KMS-11 (cell line): ENCODE measurements around the gene FYCO1.
A peak's percentile ranks its signal among the peaks of the same experiment; 100 is the strongest.
"Not testable (repeated sequence)": the region's sequence is repeated elsewhere in the genome, so short reads cannot be mapped to it uniquely, and the experiment has no call there.

Source experiments
- H2AFZ ChIP-seq: fragments of 200-600 bp; sonication (generic); 2 replicates; pipeline ENCODE4 v1.6.1; 2016; ENCODE audit warnings: antibody characterized with exemption, mixed run types, low read depth
- H3K27ac ChIP-seq: fragments of 200-600 bp; sonication (generic); 2 replicates; pipeline ENCODE4 v1.6.1; 2016; ENCODE audit warnings: mild to moderate bottlenecking, mixed run types
- H3K27me3 ChIP-seq: fragments of 200-600 bp; sonication (generic); 2 replicates; pipeline ENCODE4 v1.6.1; 2017; ENCODE audit warnings: mild to moderate bottlenecking, low read depth, mixed run types, moderate library complexity; ENCODE audit not compliant: insufficient read depth
- H3K36me3 ChIP-seq: fragments of 200-600 bp; sonication (generic); 2 replicates; pipeline ENCODE4 v1.6.1; 2017; ENCODE audit warnings: mild to moderate bottlenecking, mixed run types; ENCODE audit not compliant: insufficient read depth
- H3K4me1 ChIP-seq: fragments of 200-600 bp; sonication (generic); 2 replicates; pipeline ENCODE4 v1.6.1; 2016; ENCODE audit warnings: mild to moderate bottlenecking, low read depth, mixed run types; ENCODE audit not compliant: poor library complexity, severe bottlenecking
- H3K4me2 ChIP-seq: fragments of 200-600 bp; sonication (generic); 2 replicates; pipeline ENCODE4 v1.7.0; 2016; ENCODE audit warnings: mild to moderate bottlenecking, mixed run types
- H3K4me3 ChIP-seq: fragments of 200-600 bp; sonication (generic); IDR thresholded peaks from 2 replicates; pipeline ENCODE4 v1.6.1; 2017; ENCODE audit warnings: low read depth, low read length, mixed read lengths; ENCODE audit not compliant: insufficient read depth
- H3K79me2 ChIP-seq: fragments of 200-600 bp; sonication (generic); 2 replicates; pipeline ENCODE4 v1.6.1; 2016; ENCODE audit warnings: low read depth, mixed run types; ENCODE audit not compliant: insufficient read depth
- H3K9ac ChIP-seq: fragments of 200-600 bp; sonication (generic); 2 replicates; pipeline ENCODE4 v1.6.1; 2016; ENCODE audit warnings: mild to moderate bottlenecking, mixed run types
- H4K20me1 ChIP-seq: fragments of 200-600 bp; sonication (generic); 2 replicates; pipeline ENCODE4 v1.6.1; 2016; ENCODE audit warnings: mild to moderate bottlenecking, mixed run types; ENCODE audit not compliant: insufficient read depth
- CTCF ChIP-seq: fragments of 200-600 bp; sonication (generic); conservative IDR thresholded peaks from 2 replicates; pipeline ENCODE4 v1.6.1; 2017; ENCODE audit warnings: low read depth, mild to moderate bottlenecking, antibody characterized with exemption, low read length, moderate library complexity, mixed read lengths

Gene FYCO1

GRCh38 chr3:45995236-45996192 is at the start of gene FYCO1:
Gene FYCO1 (minus strand): TSS chr3:45995824. CDS start chr3:45984910, 10,914 bp downstream.
- H3K4me3 ChIP-seq: no peak within 1 kb of the TSS
- H3K36me3 ChIP-seq: no peaks in the 10 kb centered on the region
- peak within 1 kb of the TSS; percentile 86 for H3K4me2 ChIP-seq
- peak within 1 kb of the TSS; percentile 97 for H3K9ac ChIP-seq
- peaks cover 36% of the 10 kb centered on the region for H3K4me1 ChIP-seq
- no peak for TF ChIP-seq CTCF
- no peaks in the 10 kb centered on the region for H3K79me2 ChIP-seq
- peak within 1 kb of the TSS; percentile 95 for H3K27ac ChIP-seq
- no peaks in the 10 kb centered on the region for H3K27me3 ChIP-seq
- no peaks in the 10 kb centered on the region for H4K20me1 ChIP-seq
- peak within 1 kb of the TSS; percentile 65 for H2AFZ ChIP-seq

- Histone ChIP-seq H2AFZ (no peak overlapping the region), H3K4me2 (no peak overlapping the region), H4K20me1 (no peaks in the 10 kb centered on the region), H3K4me3 (no peak overlapping the region), H3K27me3 (no peaks in the 10 kb centered on the region), H3K9ac (no peak overlapping the region), H3K79me2 (no peaks in the 10 kb centered on the region), H3K4me1 (no peaks in the 10 kb centered on the region), H3K27ac (no peak overlapping the region), H3K36me3 (no peaks in the 10 kb centered on the region)
- TF ChIP-seq CTCF: no peak
Observed at GRCh38 chr3:46038916-46039315, 43.3 kb upstream of the FYCO1 start.

GRCh38 chr3:46038071-46038470 is 42.4 kb upstream of the FYCO1 start:
- H3K4me2 ChIP-seq, H3K27ac ChIP-seq, H3K27me3 ChIP-seq, H4K20me1 ChIP-seq, H3K4me1 ChIP-seq, H3K4me3 ChIP-seq, H3K36me3 ChIP-seq, H3K9ac ChIP-seq, H2AFZ ChIP-seq, H3K79me2 ChIP-seq: not testable (repeated sequence)

DNA sequence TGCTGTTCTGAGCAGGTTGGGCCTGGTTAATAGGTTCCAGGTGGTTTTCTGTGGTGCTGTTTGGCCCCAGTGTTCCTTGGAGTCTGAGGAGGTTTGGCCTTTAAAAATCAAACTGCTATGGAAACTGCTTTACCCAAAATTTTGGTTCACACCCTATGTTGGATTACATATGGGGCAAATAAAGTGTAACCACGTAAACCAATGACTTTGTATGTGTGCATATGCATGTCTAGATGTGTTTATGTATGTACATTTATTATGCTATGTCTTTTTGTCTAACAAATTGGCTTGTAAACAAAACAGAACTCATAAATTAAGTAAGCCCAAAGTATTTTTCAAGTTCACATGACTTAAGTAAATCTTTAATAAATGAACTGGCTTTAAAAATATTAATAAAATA is 40.6 kb upstream of the FYCO1 start:
- Histone ChIP-seq H3K4me3 (no peak overlapping the region), H3K4me2 (no peak overlapping the region), H3K9ac (no peak overlapping the region), H2AFZ (no peak overlapping the region), H3K36me3 (no peaks in the 10 kb centered on the region), H3K27me3 (no peaks in the 10 kb centered on the region), H3K27ac (no peak overlapping the region), H4K20me1 (no peaks in the 10 kb centered on the region), H3K4me1 (no peaks in the 10 kb centered on the region), H3K79me2 (no peaks in the 10 kb centered on the region)
- no peak for TF ChIP-seq CTCF

DNA sequence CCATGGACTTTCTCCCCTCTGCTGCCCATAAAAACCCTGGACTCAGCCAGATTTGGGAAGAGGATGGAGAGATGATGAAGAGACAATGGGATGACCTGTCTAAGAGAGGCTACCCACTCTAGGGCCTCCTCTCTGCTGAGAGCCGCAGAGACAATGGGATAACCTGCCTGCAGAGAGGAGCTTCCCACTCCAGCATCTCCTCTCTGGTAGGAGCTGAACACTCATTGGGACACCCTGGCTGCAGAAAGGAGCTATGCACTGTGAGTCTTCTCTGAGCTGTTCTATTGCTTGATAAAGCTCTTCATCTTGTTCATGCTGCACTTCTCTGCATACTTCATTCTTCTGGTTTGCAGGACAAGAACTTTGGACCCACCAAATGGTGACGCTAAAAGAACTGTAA is 36.1 kb upstream of the FYCO1 start:
- no peak overlapping the region for H3K27ac ChIP-seq
- H3K79me2 ChIP-seq: no peaks in the 10 kb centered on the region
- H2AFZ ChIP-seq: no peak overlapping the region
- no peaks in the 10 kb centered on the region for H3K36me3 ChIP-seq
- H3K4me3 ChIP-seq: no peak overlapping the region
- H3K4me2 ChIP-seq: no peak overlapping the region
- TF ChIP-seq CTCF: no peak
- no peaks in the 10 kb centered on the region for H3K27me3 ChIP-seq
- no peaks in the 10 kb centered on the region for H3K4me1 ChIP-seq
- H4K20me1 ChIP-seq: no peaks in the 10 kb centered on the region
- H3K9ac ChIP-seq: no peak overlapping the region
